Chondrocyte (in vitro differentiated cells): Measurements from ENCODE around the gene CHCHD4. TPM values are rescaled to one million over a fixed set of nuclear protein-coding genes. Genes with fewer than 3 reads are reported as not detected.
"Not testable (repeated sequence)": the region's sequence is repeated elsewhere in the genome, so short reads cannot be mapped to it uniquely, and the experiment has no call there.

Experiments used
- DNase-seq: peaks from one replicate; pipeline ENCODE4 v3.0.0; 2021; ENCODE audit warnings: mixed read lengths, low spot score
- H3K27ac Mint-ChIP-seq: one replicate; pipeline ENCODE4 v1.8.0; 2021; ENCODE audit warnings: mild to moderate bottlenecking, moderate library complexity, mixed read lengths; ENCODE audit not compliant: unreplicated experiment
- H3K27me3 Mint-ChIP-seq: 2 replicates; pipeline ENCODE4 v1.8.0; 2021; ENCODE audit warnings: low read depth, mixed read lengths
- H3K36me3 Mint-ChIP-seq: 2 replicates; pipeline ENCODE4 v1.8.0; 2021; ENCODE audit warnings: low read depth, mixed read lengths
- H3K4me1 Mint-ChIP-seq: 2 replicates; pipeline ENCODE4 v1.8.0; 2021; ENCODE audit warnings: low read depth, mild to moderate bottlenecking, mixed read lengths
- H3K4me3 Mint-ChIP-seq: one replicate; pipeline ENCODE4 v1.8.0; 2021; ENCODE audit warnings: mild to moderate bottlenecking, moderate library complexity, mixed read lengths; ENCODE audit not compliant: unreplicated experiment
- H3K9me3 Mint-ChIP-seq: 2 replicates; pipeline ENCODE4 v1.8.0; 2021; ENCODE audit warnings: low read depth, mixed read lengths
- CTCF ChIP-seq: fragments of 200-600 bp; sonication (generic); IDR thresholded peaks from 2 replicates; pipeline ENCODE4 v1.5.0; 2021; ENCODE audit warnings: antibody characterized with exemption, mild to moderate bottlenecking, moderate library complexity
- total RNA-seq: library from RNA; stranded (reverse); gene quantifications from 3 replicates; pipeline ENCODE4 v1.2.1, GENCODE V29; 2021

Gene CHCHD4
- total RNA-seq, 1 donor from 2014 or later = 7.2 TPM

GRCh38 chr3:14093831-14094230 is 30.8 kb downstream of the CHCHD4 start:
- Mint-ChIP-seq H3K27me3 (peaks cover 38% of the 10 kb centered on the region), H3K27ac (no peak overlapping the region), H3K4me1 (no peaks in the 10 kb centered on the region), H3K4me3 (no peak overlapping the region), H3K36me3 (no peaks in the 10 kb centered on the region), H3K9me3 (peaks cover 19% of the 10 kb centered on the region)
- no peak for TF ChIP-seq CTCF
- DNase-seq = no peak

- Mint-ChIP-seq H3K36me3 (no peaks in the 10 kb centered on the region), H3K9me3 (peaks cover 25% of the 10 kb centered on the region), H3K4me3 (no peak overlapping the region), H3K27ac (no peak overlapping the region), H3K4me1 (no peaks in the 10 kb centered on the region), H3K27me3 (peaks cover 39% of the 10 kb centered on the region)
- DNase-seq = no peak
- no peak for TF ChIP-seq CTCF
These were observed 32.2 kb downstream of the CHCHD4 start for GRCh38 chr3:14092464-14092863.

GRCh38 chr3:14091959-14092358 is 32.7 kb downstream of the CHCHD4 start:
- H3K36me3 Mint-ChIP-seq, H3K4me1 Mint-ChIP-seq, H3K27ac Mint-ChIP-seq, DNase-seq, H3K4me3 Mint-ChIP-seq: not testable (repeated sequence)
- Mint-ChIP-seq H3K9me3 (peaks cover 25% of the 10 kb centered on the region), H3K27me3 (peaks cover 38% of the 10 kb centered on the region)

- not testable (repeated sequence) for H3K36me3 Mint-ChIP-seq, H3K27ac Mint-ChIP-seq, DNase-seq, H3K4me1 Mint-ChIP-seq, H3K4me3 Mint-ChIP-seq
- Mint-ChIP-seq H3K9me3 (peaks cover 25% of the 10 kb centered on the region), H3K27me3 (peaks cover 31% of the 10 kb centered on the region)
These were observed 37.2 kb downstream of the CHCHD4 start for GRCh38 chr3:14087461-14087860.

- Mint-ChIP-seq H3K27me3 (peaks cover 19% of the 10 kb centered on the region), H3K27ac (no peak overlapping the region), H3K4me1 (no peaks in the 10 kb centered on the region), H3K4me3 (no peak overlapping the region), H3K9me3 (peaks cover 12% of the 10 kb centered on the region), H3K36me3 (no peaks in the 10 kb centered on the region)
- no peak for DNase-seq
- no peak for TF ChIP-seq CTCF
These were observed 42.5 kb downstream of the CHCHD4 start for GRCh38 chr3:14082108-14082657.

GRCh38 chr3:14077310-14077709 is 47.4 kb downstream of the CHCHD4 start:
- peaks cover 2% of the 10 kb centered on the region for H3K36me3 Mint-ChIP-seq
- no peak for TF ChIP-seq CTCF
- H3K27me3 Mint-ChIP-seq = peaks cover 7% of the 10 kb centered on the region

GRCh38 chr3:14075233-14075632 is 49.4 kb downstream of the CHCHD4 start:
- H3K4me3 Mint-ChIP-seq, DNase-seq, H3K27ac Mint-ChIP-seq, H3K36me3 Mint-ChIP-seq, H3K4me1 Mint-ChIP-seq, H3K27me3 Mint-ChIP-seq: not testable (repeated sequence)
- peaks cover 24% of the 10 kb centered on the region for H3K9me3 Mint-ChIP-seq

More at GRCh38 chr3:14077310-14077709, 47.4 kb downstream of the CHCHD4 start:
- Mint-ChIP-seq H3K4me1 (no peaks in the 10 kb centered on the region), H3K9me3 (peaks cover 22% of the 10 kb centered on the region), H3K27ac (no peak overlapping the region), H3K4me3 (no peak overlapping the region)
- DNase-seq = no peak
